Prostate gland (tissue), 2 donors: Measurements from ENCODE around the gene PUSL1.

ENCODE experiments used
- POLR2A ChIP-seq: fragments of 450-650 bp; IDR thresholded peaks from one replicate; pipeline ENCODE4 v1.6.1; 2016; ENCODE audit warnings: antibody characterized with exemption, mild to moderate bottlenecking
- POLR2AphosphoS5 ChIP-seq: sonication (generic); formaldehyde crosslinking; IDR thresholded peaks from one replicate; pipeline ENCODE4 v1.6.1; 2017; ENCODE audit warnings: antibody characterized with exemption
- TF ChIP-seq, protein P1 (sequence below), 4 experiments: fragments of 200-600 bp in 2 of 4; fragments of 450-650 bp in 2 of 4; sonication (generic) in 2 of 4; IDR thresholded peaks; 1 replicate in 3 of 4; 2 replicates in 1 of 4; pipeline ENCODE4 v1.5.1; 2016 to 2019; ENCODE audit warnings: antibody characterized with exemption in 4 of 4, mild to moderate bottlenecking in 2 of 4, moderate library complexity in 2 of 4

DNA sequence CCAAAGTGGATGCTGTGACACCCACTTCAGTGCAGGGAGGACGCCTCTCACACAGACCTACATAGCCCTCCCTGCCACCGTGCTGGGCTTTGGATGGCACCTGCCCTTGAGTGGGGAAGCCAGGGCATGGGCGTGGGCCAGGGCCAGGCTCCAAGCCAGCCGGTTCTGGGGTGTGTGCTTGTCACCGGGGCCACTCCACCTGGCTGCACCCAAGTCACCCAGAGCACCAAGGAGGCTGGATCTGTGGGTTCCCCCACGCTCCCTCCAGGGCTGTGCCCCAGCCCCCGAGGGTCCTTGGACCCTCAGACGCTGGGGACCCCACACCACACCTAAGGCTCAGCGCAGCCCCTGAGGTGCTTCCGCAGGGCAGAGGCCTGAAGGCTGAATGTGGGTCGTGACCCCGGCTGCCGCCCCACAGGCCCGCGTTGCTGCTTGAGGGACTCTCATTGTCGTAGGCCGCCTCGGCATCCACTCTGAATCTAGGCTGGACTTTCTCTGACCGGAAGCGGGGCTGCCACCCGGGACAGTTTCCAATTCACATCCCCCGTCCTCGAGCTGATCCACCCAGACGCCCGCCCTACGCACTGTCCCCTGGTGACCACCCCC is 48.5 kb downstream of the PUSL1 start:
- TF ChIP-seq POLR2A (no peak), POLR2AphosphoS5 (no peak)
- TF ChIP-seq, protein P1, sequence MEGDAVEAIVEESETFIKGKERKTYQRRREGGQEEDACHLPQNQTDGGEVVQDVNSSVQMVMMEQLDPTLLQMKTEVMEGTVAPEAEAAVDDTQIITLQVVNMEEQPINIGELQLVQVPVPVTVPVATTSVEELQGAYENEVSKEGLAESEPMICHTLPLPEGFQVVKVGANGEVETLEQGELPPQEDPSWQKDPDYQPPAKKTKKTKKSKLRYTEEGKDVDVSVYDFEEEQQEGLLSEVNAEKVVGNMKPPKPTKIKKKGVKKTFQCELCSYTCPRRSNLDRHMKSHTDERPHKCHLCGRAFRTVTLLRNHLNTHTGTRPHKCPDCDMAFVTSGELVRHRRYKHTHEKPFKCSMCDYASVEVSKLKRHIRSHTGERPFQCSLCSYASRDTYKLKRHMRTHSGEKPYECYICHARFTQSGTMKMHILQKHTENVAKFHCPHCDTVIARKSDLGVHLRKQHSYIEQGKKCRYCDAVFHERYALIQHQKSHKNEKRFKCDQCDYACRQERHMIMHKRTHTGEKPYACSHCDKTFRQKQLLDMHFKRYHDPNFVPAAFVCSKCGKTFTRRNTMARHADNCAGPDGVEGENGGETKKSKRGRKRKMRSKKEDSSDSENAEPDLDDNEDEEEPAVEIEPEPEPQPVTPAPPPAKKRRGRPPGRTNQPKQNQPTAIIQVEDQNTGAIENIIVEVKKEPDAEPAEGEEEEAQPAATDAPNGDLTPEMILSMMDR (IDR thresholded peaks at IDR 0.05) = no peak
